Measurements from ENCODE around the gene CTAGE4.
"Not testable (repeated sequence)": the region's sequence is repeated elsewhere in the genome, so short reads cannot be mapped to it uniquely, and the experiment has no call there.

CTAGE4 gene

GRCh38 chr7:144164784-144165183 lies 18.5 kb upstream of the CTAGE4 start:
- H3K4me3 ChIP-seq (ENCODE audit: low read depth, low read length): no peak overlapping the region
- no peak for TF ChIP-seq CTCF (IDR thresholded peaks at IDR 0.05; ENCODE audit: low read depth, low read length, missing control alignments)
- no peak for DNase-seq (ENCODE audit: low read depth)

- DNase-seq (ENCODE audit: low read depth); H3K4me3 ChIP-seq (ENCODE audit: low read depth, low read length): not testable (repeated sequence)
Measured at GRCh38 chr7:144171594-144172350, 11.5 kb upstream of the CTAGE4 start.

- H3K4me3 ChIP-seq (ENCODE audit: low read depth, low read length): no peak overlapping the region
- TF ChIP-seq CTCF (IDR thresholded peaks at IDR 0.05; ENCODE audit: low read depth, low read length, missing control alignments): no peak
- DNase-seq (ENCODE audit: low read depth): no peak
Measured at GRCh38 chr7:144174613-144175012, 8.7 kb upstream of the CTAGE4 start.

GRCh38 chr7:144178380-144179164 lies 4.7 kb upstream of the CTAGE4 start:
- TF ChIP-seq CTCF (IDR thresholded peaks at IDR 0.05; ENCODE audit: low read depth, low read length, missing control alignments): peak; percentile 44
- peak; percentile 3 for DNase-seq (ENCODE audit: low read depth)
- H3K4me3 ChIP-seq (ENCODE audit: low read depth, low read length): not testable (repeated sequence)

GRCh38 chr7:144179165-144179479 lies 4.1 kb upstream of the CTAGE4 start:
- DNase-seq (ENCODE audit: low read depth); H3K4me3 ChIP-seq (ENCODE audit: low read depth, low read length): not testable (repeated sequence)

GRCh38 chr7:144187848-144188247 lies 4.6 kb downstream of the CTAGE4 start:
- DNase-seq (ENCODE audit: low read depth); H3K4me3 ChIP-seq (ENCODE audit: low read depth, low read length): not testable (repeated sequence)

- DNase-seq (ENCODE audit: low read depth); H3K4me3 ChIP-seq (ENCODE audit: low read depth, low read length): not testable (repeated sequence)
Measured at GRCh38 chr7:144188578-144189171, 5.4 kb downstream of the CTAGE4 start.

- not testable (repeated sequence) for H3K4me3 ChIP-seq (ENCODE audit: low read depth, low read length); DNase-seq (ENCODE audit: low read depth)
Measured at GRCh38 chr7:144193782-144194181, 10.5 kb downstream of the CTAGE4 start.

GRCh38 chr7:144194453-144194852 lies 11.2 kb downstream of the CTAGE4 start:
- DNase-seq (ENCODE audit: low read depth); H3K4me3 ChIP-seq (ENCODE audit: low read depth, low read length): not testable (repeated sequence)

GRCh38 chr7:144195212-144195872 lies 12.1 kb downstream of the CTAGE4 start, which contains the start of gene ARHGEF35:
TSS of gene ARHGEF35 (minus strand) at chr7:144195833. CDS start at chr7:144188383, 7,450 bp downstream.
- not testable (repeated sequence) for H3K4me3 ChIP-seq (ENCODE audit: low read depth, low read length); DNase-seq (ENCODE audit: low read depth)

GRCh38 chr7:144198934-144199333 lies 15.7 kb downstream of the CTAGE4 start:
- H3K4me3 ChIP-seq (ENCODE audit: low read depth, low read length); DNase-seq (ENCODE audit: low read depth): not testable (repeated sequence)

GRCh38 chr7:144201978-144202377 lies 18.7 kb downstream of the CTAGE4 start:
- DNase-seq (ENCODE audit: low read depth): not testable (repeated sequence)

GRCh38 chr7:144203086-144203485 lies 19.8 kb downstream of the CTAGE4 start:
- not testable (repeated sequence) for DNase-seq (ENCODE audit: low read depth); H3K4me3 ChIP-seq (ENCODE audit: low read depth, low read length)

More at GRCh38 chr7:144201978-144202377, 18.7 kb downstream of the CTAGE4 start:
- H3K4me3 ChIP-seq (ENCODE audit: low read depth, low read length): not testable (repeated sequence)

GRCh38 chr7:144205306-144205705 lies 22.0 kb downstream of the CTAGE4 start:
- DNase-seq (ENCODE audit: low read depth); H3K4me3 ChIP-seq (ENCODE audit: low read depth, low read length): not testable (repeated sequence)

GRCh38 chr7:144217200-144217599 lies 33.9 kb downstream of the CTAGE4 start:
- not testable (repeated sequence) for DNase-seq (ENCODE audit: low read depth); H3K4me3 ChIP-seq (ENCODE audit: low read depth, low read length)

Measured in GM12864 (cell line).